Mesenchymal stem cell (in vitro differentiated cells and primary cell): Measurements from ENCODE around the gene CNTNAP2.

ENCODE experiments used
- DNase-seq: peaks from one replicate; pipeline ENCODE4 v3.0.0-alpha.2; 2013
- H2AFZ ChIP-seq: one replicate; pipeline ENCODE4 v1.6.1; 2013; ENCODE audit warnings: low read depth, mild to moderate bottlenecking, control low read depth, inconsistent platforms, low read length, moderate library complexity
- H2AK5ac ChIP-seq: 2 replicates; pipeline ENCODE4 v1.6.1; 2013; ENCODE audit warnings: low read length, moderate library complexity, mild to moderate bottlenecking, inconsistent platforms; ENCODE audit not compliant: severe bottlenecking
- H2BK120ac ChIP-seq: one replicate; pipeline ENCODE4 v1.6.1; 2013; ENCODE audit warnings: low read depth, mild to moderate bottlenecking, inconsistent platforms, low read length, moderate library complexity
- H2BK12ac ChIP-seq, 2 experiments: one replicate each; pipeline ENCODE4 v1.6.1; 2013; ENCODE audit warnings: inconsistent platforms in 2 of 2, low read length in 2 of 2, mild to moderate bottlenecking in 2 of 2, moderate library complexity in 2 of 2, control low read depth in 1 of 2
- H2BK15ac ChIP-seq: one replicate; pipeline ENCODE4 v1.6.1; 2013; ENCODE audit warnings: mild to moderate bottlenecking, low read depth, inconsistent platforms; ENCODE audit not compliant: poor library complexity, severe bottlenecking
- H2BK5ac ChIP-seq: 2 replicates; pipeline ENCODE4 v1.6.1; 2013; ENCODE audit warnings: low read depth, mild to moderate bottlenecking, low read length, control low read depth, inconsistent platforms; ENCODE audit not compliant: poor library complexity, severe bottlenecking
- H3K14ac ChIP-seq, 2 experiments: one replicate each; pipeline ENCODE4 v1.6.1; 2013; ENCODE audit warnings: inconsistent platforms in 2 of 2, low read length in 2 of 2, control low read depth in 1 of 2, mild to moderate bottlenecking in 1 of 2, moderate library complexity in 1 of 2
- H3K18ac ChIP-seq, 2 experiments: one replicate each; pipeline ENCODE4 v1.6.1; 2013; ENCODE audit warnings: inconsistent platforms in 2 of 2, low read length in 2 of 2, control low read depth in 1 of 2, low read depth in 1 of 2, mild to moderate bottlenecking in 1 of 2
- H3K23ac ChIP-seq, 2 experiments: one replicate each; pipeline ENCODE4 v1.6.1; 2013; ENCODE audit warnings: inconsistent platforms in 2 of 2, low read length in 2 of 2, mild to moderate bottlenecking in 2 of 2, moderate library complexity in 2 of 2, control low read depth in 1 of 2
- H3K27ac ChIP-seq: 2 replicates; pipeline ENCODE4 v1.5.1; 2013; ENCODE audit warnings: mild to moderate bottlenecking, moderate library complexity, low read length, control low read depth, inconsistent platforms; ENCODE audit not compliant: poor library complexity, severe bottlenecking
- H3K27me3 ChIP-seq, 2 experiments: 2 replicates each; pipeline versions ENCODE4 v1.6.1 to v1.7.0; 2013; ENCODE audit warnings: low read length in 2 of 2, mild to moderate bottlenecking in 2 of 2, moderate library complexity in 2 of 2, control low read depth in 1 of 2, inconsistent platforms in 1 of 2; ENCODE audit not compliant: control insufficient read depth in 1 of 2, insufficient read depth in 1 of 2
- H3K36me3 ChIP-seq, 2 experiments: 2 replicates each; pipeline versions ENCODE4 v1.6.1 to v1.7.0; 2013; ENCODE audit warnings: low read length in 2 of 2, control low read depth in 1 of 2, inconsistent platforms in 1 of 2, low read depth in 1 of 2, mild to moderate bottlenecking in 1 of 2; ENCODE audit not compliant: insufficient read depth in 2 of 2, control insufficient read depth in 1 of 2
- H3K4ac ChIP-seq, 2 experiments: one replicate each; pipeline ENCODE4 v1.6.1; 2013; ENCODE audit warnings: inconsistent platforms in 2 of 2, low read length in 2 of 2, mild to moderate bottlenecking in 2 of 2, moderate library complexity in 2 of 2, control low read depth in 1 of 2, low read depth in 1 of 2
- H3K4me1 ChIP-seq: 2 replicates; pipeline ENCODE4 v1.6.1; 2013; ENCODE audit warnings: low read depth, low read length, control low read depth; ENCODE audit not compliant: control insufficient read depth, insufficient read depth
- H3K4me2 ChIP-seq: 2 replicates; pipeline ENCODE4 v1.6.1; 2013; ENCODE audit warnings: low read length, mild to moderate bottlenecking, inconsistent platforms; ENCODE audit not compliant: poor library complexity, severe bottlenecking
- H3K4me3 ChIP-seq, 2 experiments: 2 replicates each; pipeline versions ENCODE4 v1.5.1 to v1.7.0; 2013; ENCODE audit warnings: low read length in 2 of 2, mild to moderate bottlenecking in 2 of 2, control low read depth in 1 of 2, low read depth in 1 of 2; ENCODE audit not compliant: insufficient read depth in 1 of 2
- H3K79me1 ChIP-seq: replicated peaks from 2 replicates; pipeline ENCODE4 v1.6.1; 2013; ENCODE audit warnings: mild to moderate bottlenecking, control low read depth, low read length, inconsistent platforms; ENCODE audit not compliant: poor library complexity, severe bottlenecking
- H3K9ac ChIP-seq: 2 replicates; pipeline ENCODE4 v1.7.0; 2013; ENCODE audit warnings: mild to moderate bottlenecking, low read length, moderate library complexity
- H3K9me3 ChIP-seq: 2 replicates; pipeline ENCODE4 v1.7.0; 2013; ENCODE audit warnings: mild to moderate bottlenecking, low read length; ENCODE audit not compliant: control insufficient read depth
- H4K8ac ChIP-seq: one replicate; pipeline ENCODE4 v1.6.1; 2013; ENCODE audit warnings: inconsistent platforms, mild to moderate bottlenecking, low read length, moderate library complexity
- H4K91ac ChIP-seq: one replicate; pipeline ENCODE4 v1.6.1; 2013; ENCODE audit warnings: mild to moderate bottlenecking, low read length, inconsistent platforms
- WGBS: methylation state at CpG from one replicate; pipeline ENCODE4 v1.1.7; 2013; ENCODE audit warnings: mixed read lengths; 5-methylcytosine and 5-hydroxymethylcytosine counted together

The CNTNAP2 gene

GRCh38 chr7:146660839-146661238 lies 544.2 kb downstream of the CNTNAP2 start:
- H4K91ac ChIP-seq = no peak overlapping the region
- no peaks in the 10 kb centered on the region for H3K36me3 ChIP-seq
- H2BK15ac ChIP-seq = no peak overlapping the region
- H4K8ac ChIP-seq = no peak overlapping the region
- DNase-seq = no peak
- H3K27ac ChIP-seq = no peak overlapping the region
- no peak overlapping the region for H2AFZ ChIP-seq
- H3K14ac ChIP-seq = no peak overlapping the region
- H2BK12ac ChIP-seq = no peak overlapping the region
- no peak overlapping the region for H3K9ac ChIP-seq
- H3K4me3 ChIP-seq = no peak overlapping the region
- H2BK5ac ChIP-seq = no peak overlapping the region
- H2AK5ac ChIP-seq = no peak overlapping the region
- H3K27me3 ChIP-seq = no peaks in the 10 kb centered on the region
- H3K18ac ChIP-seq = no peak overlapping the region
- peaks cover 6% of the 10 kb centered on the region for H3K9me3 ChIP-seq
- peaks cover 3% of the 10 kb centered on the region for H3K4me1 ChIP-seq
- no peak overlapping the region for H2BK120ac ChIP-seq
- no peak overlapping the region for H3K23ac ChIP-seq
- no peak overlapping the region for H3K4me2 ChIP-seq
- WGBS = 57% methylated on average over 4 of the region's 5 CpGs
- H3K79me1 ChIP-seq = no peaks in the 10 kb centered on the region
- H3K4ac ChIP-seq = no peak overlapping the region

GRCh38 chr7:146661435-146661834 lies 544.8 kb downstream of the CNTNAP2 start:
- Histone ChIP-seq H3K9me3 (peaks cover 10% of the 10 kb centered on the region), H3K4me2 (no peak overlapping the region), H2AK5ac (no peak overlapping the region), H2BK12ac (no peak overlapping the region), H3K4me1 (peaks cover 2% of the 10 kb centered on the region), H2AFZ (no peak overlapping the region), H3K4me3 (no peak overlapping the region), H3K9ac (no peak overlapping the region), H3K27ac (no peak overlapping the region), H2BK120ac (no peak overlapping the region), H3K36me3 (no peaks in the 10 kb centered on the region), H3K18ac (no peak overlapping the region), H3K4ac (no peak overlapping the region), H3K79me1 (no peaks in the 10 kb centered on the region), H4K91ac (no peak overlapping the region), H3K27me3 (no peaks in the 10 kb centered on the region), H2BK15ac (no peak overlapping the region), H3K14ac (no peak overlapping the region), H4K8ac (no peak overlapping the region), H2BK5ac (no peak overlapping the region), H3K23ac (no peak overlapping the region)
- DNase-seq = no peak

- no peak overlapping the region for H2BK120ac ChIP-seq
- H3K23ac ChIP-seq = no peak overlapping the region
- no peak overlapping the region for H4K91ac ChIP-seq
- no peak overlapping the region for H3K4me2 ChIP-seq
- H2AFZ ChIP-seq = no peak overlapping the region
- H3K79me1 ChIP-seq = no peaks in the 10 kb centered on the region
- 81% methylated on average over 12 of the region's 12 CpGs for WGBS
- H3K14ac ChIP-seq = no peak overlapping the region
- H3K36me3 ChIP-seq = no peaks in the 10 kb centered on the region
- no peak overlapping the region for H4K8ac ChIP-seq
- peaks cover 2% of the 10 kb centered on the region for H3K4me1 ChIP-seq
- DNase-seq = no peak
- no peak overlapping the region for H2BK12ac ChIP-seq
- H2AK5ac ChIP-seq = no peak overlapping the region
- H2BK15ac ChIP-seq = no peak overlapping the region
- no peaks in the 10 kb centered on the region for H3K27me3 ChIP-seq
- H2BK5ac ChIP-seq = no peak overlapping the region
- H3K18ac ChIP-seq = no peak overlapping the region
- H3K4me3 ChIP-seq = no peak overlapping the region
- H3K27ac ChIP-seq = no peak overlapping the region
- no peak overlapping the region for H3K9ac ChIP-seq
- H3K9me3 ChIP-seq = peaks cover 15% of the 10 kb centered on the region
- no peak overlapping the region for H3K4ac ChIP-seq
These were observed 545.3 kb downstream of the CNTNAP2 start for GRCh38 chr7:146661929-146662328.

- no peaks in the 10 kb centered on the region for H3K4me1 ChIP-seq
- no peak overlapping the region for H3K14ac ChIP-seq
- no peak overlapping the region for H2BK120ac ChIP-seq
- no peak overlapping the region for H4K8ac ChIP-seq
- H2BK12ac ChIP-seq = no peak overlapping the region
- no peak overlapping the region for H3K18ac ChIP-seq
- no peak overlapping the region for H3K4me2 ChIP-seq
- H3K9ac ChIP-seq = no peak overlapping the region
- no peak overlapping the region for H3K23ac ChIP-seq
- no peak overlapping the region for H2BK5ac ChIP-seq
- H3K9me3 ChIP-seq = peaks cover 19% of the 10 kb centered on the region
- no peak overlapping the region for H2BK15ac ChIP-seq
- H2AK5ac ChIP-seq = no peak overlapping the region
- WGBS = 97% methylated on average over 6 of the region's 12 CpGs
- no peak overlapping the region for H3K4me3 ChIP-seq
- H3K79me1 ChIP-seq = no peaks in the 10 kb centered on the region
- H3K27me3 ChIP-seq = no peaks in the 10 kb centered on the region
- no peak overlapping the region for H3K4ac ChIP-seq
- H4K91ac ChIP-seq = no peak overlapping the region
- no peak overlapping the region for H2AFZ ChIP-seq
- no peaks in the 10 kb centered on the region for H3K36me3 ChIP-seq
- no peak for DNase-seq
- no peak overlapping the region for H3K27ac ChIP-seq
These were observed 548.4 kb downstream of the CNTNAP2 start for GRCh38 chr7:146665023-146665422.
